Activated CD4-positive, alpha-beta T cell treated with anti-CD3 and anti-CD28 coated beads for 4 hours (primary cell): ENCODE measurements around the gene DTX3.
"Not testable (repeated sequence)": the region's sequence is repeated elsewhere in the genome, so short reads cannot be mapped to it uniquely, and the experiment has no call there.

Experiments used
- DNase-seq, 2 donors: peaks; one replicate each; pipeline ENCODE4 v3.0.0-alpha.2; 2020

Gene DTX3

DNA sequence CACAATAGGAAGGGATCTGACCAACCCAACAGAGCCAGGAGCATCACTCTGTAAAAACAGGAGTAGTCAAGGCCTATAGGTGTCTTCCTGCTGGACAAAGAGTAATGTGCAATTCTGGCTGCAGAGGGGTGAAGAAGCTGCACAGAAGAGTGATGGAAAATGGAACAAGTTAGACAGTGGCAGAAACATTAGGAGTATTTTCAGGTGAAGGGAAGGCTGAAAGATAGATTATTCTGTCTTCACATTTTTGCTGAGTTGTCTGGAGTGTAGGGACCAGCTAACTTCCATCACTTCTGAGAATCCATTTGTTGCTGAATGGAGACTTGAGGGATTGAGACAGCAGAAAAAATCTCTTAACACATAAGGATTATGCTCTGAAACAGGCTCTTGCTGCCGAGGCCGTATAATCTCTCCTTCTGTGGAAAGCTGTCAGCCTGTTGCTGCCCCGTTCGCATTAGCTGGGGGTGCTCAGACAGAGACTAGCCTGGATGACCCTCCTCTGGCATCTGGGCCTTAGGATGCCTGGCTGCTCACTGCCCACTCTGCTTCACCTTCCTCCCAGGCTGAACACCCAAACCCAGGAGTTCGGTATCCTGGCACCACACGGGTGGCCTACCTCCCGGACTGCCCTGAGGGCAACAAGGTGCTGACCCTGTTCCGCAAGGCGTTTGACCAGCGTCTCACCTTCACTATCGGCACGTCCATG, 3.5 kb downstream of the DTX3 start:
- no peak for DNase-seq

DNA sequence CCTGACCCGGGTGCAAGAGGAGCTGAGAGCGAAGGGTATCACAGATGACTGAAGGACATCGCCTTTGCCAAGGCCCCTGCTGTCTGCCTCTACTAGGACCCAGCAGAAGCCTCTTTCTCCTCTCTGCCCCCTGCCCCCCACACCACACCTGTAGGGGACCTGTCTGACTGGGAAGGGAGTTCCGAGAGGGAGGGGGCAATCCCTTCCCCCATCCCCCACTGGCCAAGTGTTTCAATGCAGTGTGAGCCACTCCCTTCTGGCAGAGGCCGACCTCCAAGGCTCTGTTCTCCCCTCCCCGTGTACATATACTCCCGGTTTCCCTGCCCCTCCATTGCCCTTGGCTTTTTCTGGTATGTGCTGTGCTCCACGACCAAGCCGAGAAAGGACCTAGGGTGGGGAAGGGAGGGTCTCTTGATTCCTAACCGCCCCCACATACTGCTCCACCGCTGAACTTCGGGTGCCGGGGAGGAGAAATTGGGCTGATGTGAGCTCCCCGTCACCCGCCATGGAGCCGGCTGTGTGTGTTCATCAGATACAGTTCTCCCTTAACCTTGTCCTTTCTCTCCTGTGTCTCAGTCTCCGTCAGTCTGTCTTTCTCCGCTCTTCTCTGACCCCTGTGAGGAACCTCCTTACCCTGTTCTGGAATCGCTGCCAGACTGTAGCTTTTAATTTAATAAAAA, 4.6 kb downstream of the DTX3 start:
- DNase-seq, result no peak

DNA sequence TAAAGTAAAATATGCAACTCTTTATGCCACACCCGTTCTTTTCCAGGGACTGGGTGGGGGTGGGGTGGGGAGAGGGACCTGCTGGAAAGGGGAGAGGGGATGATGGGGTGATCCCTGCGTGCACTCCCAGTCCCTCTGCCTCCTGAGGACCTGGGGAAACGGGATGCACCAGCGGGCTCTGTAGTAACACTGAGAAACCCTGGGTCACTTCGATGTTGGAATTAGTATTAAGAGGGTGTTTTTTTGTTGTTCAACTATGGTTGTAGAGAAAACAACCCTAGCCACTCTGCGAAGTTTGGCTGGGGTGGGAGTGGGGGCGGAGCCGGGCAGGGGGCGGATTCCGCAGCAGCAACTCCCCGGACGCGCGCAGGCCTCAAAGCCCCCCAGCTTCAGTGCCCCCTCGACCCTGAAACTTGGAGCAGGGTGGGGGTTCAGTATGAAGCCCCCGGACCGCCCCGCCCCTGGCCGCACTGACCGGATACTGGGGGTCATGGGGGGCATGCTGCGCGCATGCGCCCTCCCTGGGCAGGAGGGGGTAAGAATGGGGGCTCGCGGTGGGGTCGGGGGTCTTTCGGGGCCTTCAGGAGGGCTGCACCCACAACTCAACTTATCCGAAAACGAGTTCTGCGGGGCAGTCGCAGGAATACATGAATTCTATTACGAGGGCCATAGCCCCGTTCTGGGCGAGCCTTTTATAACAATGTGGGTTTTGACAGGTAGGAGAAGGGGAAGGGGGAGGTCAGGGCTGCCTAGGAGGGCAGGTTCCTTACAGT, 5.3 kb downstream of the DTX3 start:
- DNase-seq, result no peak

DNA sequence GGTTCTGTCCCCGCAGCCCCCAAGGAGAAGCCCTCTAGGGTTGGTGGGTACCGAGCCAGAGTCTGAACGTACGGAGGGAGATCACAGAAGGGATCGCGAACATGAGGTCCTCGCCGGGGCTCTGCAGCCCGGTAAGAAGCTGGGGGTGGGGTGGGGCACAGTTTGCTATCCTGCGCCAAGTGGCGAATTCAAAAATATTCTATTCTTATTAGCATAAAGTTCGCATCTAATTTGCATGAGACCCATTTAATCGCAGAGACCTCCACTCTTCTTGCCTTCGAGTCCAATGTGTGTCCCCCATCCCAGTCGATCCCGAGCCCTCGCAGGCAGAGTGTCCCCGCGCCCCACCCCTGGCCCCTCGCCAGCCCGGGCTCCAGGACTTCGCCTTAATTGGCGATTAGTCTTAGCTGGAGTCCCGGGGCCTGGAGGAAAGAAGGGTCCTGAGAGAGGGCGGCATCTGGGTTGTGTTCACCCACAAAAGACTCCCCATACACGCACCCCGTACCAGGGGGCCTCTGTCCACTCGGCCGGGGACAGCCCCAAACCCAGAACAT, 6.0 kb downstream of the DTX3 start:
- DNase-seq, result no peak

DNA sequence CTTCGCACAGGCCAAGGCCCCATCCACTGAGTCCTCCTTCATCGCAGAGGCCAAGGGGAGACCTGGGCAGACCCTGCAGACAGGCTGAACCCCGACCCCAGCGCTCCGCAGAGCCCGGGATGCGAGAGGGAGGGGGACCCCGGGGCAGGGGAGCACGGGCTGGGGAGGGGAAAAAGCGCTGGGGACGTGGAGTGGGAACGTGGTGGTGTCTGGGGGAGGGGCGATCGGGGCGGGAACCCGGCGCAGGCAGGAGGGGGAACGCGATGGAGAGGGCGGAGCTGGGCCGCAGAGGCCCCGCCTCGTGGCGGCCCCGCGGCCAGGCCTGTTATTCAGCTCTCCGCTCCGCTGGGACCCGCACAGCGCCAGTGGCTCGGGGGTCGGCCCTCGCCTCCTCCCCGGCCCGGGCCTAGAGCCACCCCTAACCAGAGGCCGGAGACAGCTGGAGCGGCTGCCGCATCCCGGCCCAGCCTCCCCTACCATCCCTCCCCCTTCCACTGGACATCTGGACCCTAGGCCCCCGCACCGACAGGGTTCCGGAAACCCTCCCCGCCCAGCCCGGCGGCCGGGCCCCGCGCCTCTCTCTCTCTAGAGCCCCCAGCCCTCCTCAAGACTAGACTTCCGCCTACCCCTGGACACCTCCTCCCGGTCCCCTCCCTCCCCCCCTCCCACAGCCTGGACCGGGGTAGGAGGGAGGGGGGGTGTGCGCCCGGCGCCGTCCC, 6.6 kb downstream of the DTX3 start, which contains the start of gene ARHGEF25:
Gene ARHGEF25, plus strand, starts transcription at position 328 of the 719 bp plus-strand sequence. CDS start 460 bp downstream, outside the sequence.
- DNase-seq, result peak; percentile 37 to 47

DNA sequence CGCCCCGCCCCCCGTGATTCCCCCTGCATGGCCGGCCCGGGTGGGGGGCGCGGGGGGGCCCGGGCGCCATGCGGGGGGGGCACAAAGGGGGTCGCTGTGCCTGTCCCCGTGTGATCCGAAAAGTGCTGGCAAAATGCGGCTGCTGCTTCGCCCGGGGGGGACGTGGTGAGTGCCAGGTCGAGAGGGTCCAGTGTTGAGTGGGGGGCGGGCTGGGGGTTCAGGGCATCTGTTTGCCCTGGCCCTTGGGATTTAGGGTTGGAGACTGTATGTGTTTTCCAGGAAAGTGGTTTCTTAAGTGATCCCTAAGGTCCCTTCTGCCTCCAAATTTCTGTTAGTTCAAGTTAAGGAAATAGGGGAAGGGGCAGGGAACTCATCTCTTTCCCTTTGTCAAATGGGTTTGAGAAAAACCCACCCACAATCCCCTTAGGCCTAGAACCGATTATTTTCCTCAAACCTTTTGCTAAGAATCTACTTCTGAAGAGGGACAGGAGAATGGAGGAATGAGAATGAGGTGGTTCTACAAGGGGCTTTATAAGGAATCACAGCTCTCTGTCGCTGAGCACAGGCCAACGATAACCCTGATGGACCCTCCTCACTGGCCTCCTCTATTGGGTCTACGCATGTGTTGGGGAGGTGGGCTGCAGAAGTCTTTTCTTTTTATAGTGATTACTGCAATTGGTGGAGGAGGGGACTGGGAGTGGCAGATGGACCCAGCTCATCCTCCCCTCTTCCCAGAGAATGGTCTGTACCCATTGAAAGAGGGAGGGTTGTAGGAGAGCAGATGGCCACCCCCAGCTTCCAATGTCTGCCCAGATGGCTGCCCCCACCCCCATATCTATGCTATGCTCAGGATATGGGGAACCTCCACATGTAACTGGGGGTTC, 7.4 kb downstream of the DTX3 start:
- DNase-seq, result no peak

DNA sequence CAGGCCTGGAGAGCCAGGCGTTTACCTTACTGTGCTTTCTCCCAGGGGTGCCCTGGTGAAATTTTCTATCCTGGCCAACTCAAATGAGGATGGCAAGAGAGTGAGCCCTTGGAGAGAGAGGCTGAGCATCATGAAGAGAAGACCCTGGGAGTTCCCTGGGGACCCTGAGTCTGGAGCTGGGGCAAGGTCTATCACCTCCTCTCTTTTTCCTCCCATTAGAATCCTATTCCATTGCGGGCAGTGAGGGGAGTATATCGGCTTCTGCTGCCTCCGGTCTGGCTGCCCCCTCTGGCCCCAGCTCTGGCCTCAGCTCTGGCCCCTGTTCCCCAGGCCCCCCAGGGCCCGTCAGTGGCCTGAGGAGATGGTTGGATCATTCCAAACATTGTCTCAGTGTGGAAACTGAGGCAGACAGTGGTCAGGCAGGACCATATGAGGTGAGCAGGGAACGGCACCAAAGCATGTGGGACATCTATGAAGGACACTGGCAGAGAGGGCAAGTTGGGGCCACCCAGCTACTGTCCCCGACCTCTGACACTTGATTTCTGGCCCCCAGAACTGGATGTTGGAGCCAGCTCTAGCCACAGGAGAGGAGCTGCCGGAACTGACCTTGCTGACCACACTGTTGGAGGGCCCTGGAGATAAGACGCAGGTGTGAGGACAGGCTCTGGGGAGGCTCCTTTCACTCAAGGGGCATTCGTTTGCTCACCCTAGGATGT, 8.2 kb downstream of the DTX3 start:
- no peak for DNase-seq

DNA sequence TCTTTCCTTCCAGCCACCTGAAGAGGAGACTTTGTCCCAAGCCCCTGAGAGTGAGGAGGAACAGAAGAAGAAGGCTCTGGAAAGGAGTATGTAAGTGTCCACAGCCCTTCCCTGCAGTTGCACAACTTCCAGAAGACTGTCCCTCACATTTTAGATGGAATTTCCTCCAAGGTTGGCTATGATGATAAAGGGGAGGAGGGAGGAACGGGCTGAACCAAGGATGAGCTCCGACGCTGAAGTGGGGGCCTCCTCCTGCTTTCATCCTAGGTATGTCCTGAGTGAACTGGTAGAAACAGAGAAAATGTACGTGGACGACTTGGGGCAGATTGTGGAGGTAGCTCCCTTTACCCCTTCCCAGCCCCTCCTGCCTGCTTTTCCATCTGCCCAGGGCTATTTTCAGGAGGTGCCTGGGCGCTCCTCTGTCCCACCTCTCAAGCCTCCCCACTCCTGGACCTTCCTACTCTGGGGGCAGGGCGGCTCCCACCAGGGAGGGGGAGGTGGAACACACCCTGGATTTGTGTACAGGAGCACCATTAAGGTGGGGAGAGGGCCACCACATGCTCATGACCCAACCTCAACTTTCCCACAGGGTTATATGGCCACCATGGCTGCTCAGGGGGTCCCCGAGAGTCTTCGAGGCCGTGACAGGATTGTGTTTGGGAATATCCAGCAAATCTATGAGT, 8.9 kb downstream of the DTX3 start:
- DNase-seq, result no peak

DNA sequence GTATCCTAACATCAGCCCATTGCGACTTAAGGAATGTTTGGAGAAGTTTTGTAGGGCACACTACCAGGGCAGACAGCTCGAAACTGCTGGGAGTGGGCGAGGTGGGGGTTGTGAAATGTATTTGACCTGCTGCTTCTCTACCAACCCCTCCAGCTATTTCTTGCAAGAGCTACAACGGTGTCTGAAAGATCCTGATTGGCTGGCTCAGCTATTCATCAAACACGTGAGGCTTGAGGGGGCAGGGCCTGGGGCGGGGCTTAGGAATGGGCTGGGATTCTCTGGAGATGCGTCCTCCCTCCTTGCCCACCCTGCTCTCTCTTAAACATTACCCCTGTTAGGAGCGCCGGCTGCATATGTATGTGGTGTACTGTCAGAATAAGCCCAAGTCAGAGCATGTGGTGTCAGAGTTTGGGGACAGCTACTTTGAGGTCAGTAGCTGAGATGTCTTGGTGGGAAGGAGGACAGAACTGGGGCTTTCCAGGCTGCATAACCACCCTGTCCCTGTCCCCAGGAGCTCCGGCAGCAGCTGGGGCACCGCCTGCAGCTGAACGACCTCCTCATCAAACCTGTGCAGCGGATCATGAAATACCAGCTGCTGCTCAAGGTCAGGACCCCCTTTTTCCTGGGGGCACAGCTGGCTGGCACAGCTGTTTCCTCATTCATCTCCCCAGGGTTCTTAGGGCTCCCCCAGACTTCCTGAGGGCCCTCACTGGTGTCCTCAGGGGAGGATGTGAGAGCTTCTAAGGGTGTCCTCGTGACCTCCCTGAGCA, 9.7 kb downstream of the DTX3 start:
- DNase-seq, result no peak

DNA sequence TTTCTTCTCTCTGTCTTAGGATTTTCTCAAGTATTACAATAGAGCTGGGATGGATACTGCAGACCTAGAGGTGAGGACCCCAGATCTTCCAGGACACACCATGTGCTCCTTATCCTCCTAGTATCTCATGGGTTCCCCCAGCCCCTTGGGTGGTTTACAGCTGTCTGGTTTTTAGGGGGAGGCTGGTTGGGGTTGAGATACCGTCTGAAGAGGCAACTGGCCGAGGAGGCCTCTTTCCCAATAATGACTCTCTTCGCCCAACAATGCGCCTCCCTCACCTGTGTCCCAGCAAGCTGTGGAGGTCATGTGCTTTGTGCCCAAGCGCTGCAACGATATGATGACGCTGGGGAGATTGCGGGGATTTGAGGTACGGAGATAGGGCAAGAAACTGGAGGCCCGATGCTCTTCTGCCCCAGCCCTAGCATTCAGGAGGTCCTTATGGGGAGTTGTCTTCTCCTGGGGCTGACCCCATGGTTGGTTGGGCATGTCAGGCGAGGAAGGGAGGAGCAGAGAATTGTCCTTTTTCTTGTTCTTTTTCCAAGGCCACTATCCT, 10.4 kb downstream of the DTX3 start:
- DNase-seq, result no peak

DNA sequence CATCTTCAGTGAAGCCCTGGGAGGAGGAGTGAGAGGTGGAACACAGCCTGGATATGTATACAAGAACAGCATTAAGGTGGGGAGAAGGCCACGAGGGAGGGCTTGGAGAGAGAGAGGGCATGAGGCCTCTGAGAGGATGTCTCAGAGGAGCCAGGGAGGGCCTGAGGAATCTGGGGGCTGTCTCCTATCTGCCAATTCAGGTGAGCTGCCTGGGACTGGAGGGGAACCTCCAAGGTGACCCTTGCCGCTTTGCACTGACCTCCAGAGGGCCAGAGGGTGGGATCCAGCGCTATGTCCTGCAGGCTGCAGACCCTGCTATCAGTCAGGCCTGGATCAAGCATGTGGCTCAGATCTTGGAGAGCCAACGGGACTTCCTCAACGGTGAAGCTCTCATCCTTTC, 11.0 kb downstream of the DTX3 start:
- no peak for DNase-seq

DNA sequence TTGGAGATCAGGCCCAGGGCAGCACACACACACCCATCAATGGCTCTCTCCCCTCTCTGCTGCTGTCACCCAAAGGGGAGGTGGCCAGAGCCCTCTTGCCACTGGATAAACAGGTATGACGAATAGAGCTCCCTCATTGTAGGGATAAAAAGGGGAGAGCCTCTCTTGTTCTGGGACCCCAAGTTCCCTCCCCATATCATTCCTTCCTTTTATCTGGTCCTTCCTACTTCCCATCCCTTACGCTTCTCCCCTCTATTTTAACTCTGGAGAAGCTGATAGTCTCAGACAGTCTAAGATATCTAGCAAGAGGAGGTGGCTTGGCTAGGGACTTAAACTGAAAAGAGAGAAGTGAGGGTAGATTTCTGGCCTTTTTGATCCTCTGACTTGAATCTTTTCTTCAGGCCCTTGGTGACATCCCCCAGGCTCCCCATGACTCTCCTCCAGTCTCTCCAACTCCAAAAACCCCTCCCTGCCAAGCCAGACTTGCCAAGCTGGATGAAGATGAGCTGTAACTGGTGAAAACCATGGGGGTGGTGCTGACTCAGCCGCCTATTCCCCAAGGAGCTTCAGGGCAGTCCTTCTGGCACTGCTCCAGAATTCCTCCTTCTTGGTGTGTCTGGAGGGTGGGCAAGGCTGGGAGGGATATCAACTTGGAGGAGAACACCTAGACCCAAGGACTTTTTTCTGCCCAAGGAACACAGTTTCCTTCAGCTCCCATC, 11.9 kb downstream of the DTX3 start:
- DNase-seq, result no peak

DNA sequence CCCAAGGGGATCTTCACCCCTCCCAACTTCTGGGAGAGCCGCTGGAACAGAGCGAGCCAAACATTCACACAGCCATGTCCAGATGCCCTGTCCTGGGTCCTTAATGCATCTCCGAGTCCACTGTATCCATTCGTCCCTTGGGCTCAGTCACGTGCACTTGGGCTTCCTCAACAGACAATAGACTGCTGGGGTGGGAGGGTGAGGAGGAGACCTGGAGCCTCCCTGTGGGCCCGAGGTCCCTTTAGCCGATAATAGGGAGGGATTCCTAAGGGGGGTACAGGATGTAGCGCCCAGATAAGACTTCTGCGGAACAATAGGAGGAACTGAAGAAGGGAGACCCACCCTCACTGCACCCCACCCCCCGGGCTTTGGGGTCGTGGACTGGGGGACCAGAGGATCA, 13.3 kb downstream of the DTX3 start:
- DNase-seq, result no peak

DNA sequence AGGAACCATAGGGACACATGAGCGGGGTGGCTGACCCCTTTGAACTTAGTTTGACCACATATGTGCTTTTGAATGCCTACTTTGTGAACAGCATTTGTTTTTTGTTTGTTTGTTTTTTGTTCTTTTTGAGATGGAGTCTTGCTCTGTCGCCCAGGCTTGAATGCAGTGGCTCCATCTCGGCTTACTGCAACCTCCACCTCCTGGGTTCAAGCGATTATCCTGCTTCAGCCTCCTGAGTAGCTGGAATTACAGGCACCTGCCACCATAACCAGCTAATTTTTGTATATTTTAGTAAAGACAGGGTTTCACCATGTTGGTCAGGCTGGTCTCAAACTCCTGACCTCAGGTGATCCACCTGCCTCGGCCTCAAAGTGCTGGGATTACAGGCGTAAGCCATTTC, 13.8 kb downstream of the DTX3 start:
- not testable (repeated sequence) for DNase-seq

DNA sequence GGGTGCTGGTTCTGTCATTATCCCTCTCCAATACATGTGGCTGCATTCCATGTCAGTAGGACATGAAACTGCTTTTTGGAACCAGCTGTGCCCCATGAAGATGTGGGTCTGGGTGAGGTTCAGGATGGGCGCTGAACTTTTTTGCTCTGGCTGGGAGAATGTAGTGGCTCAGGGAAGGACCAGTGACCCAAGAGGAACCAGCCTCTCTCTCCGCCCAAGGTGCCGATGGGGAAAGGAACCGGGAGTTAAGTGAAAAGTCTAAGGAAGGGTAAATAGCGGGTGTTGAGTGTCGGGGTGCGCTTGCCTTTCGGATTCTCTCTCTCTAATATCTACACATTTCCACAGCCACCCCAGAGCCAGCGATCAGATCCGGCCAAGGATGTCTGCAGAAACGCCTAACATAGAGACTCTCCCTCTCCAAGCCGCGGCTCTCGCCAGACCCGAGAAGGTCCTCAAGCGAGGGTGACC, 14.4 kb downstream of the DTX3 start:
- no peak for DNase-seq

DNA sequence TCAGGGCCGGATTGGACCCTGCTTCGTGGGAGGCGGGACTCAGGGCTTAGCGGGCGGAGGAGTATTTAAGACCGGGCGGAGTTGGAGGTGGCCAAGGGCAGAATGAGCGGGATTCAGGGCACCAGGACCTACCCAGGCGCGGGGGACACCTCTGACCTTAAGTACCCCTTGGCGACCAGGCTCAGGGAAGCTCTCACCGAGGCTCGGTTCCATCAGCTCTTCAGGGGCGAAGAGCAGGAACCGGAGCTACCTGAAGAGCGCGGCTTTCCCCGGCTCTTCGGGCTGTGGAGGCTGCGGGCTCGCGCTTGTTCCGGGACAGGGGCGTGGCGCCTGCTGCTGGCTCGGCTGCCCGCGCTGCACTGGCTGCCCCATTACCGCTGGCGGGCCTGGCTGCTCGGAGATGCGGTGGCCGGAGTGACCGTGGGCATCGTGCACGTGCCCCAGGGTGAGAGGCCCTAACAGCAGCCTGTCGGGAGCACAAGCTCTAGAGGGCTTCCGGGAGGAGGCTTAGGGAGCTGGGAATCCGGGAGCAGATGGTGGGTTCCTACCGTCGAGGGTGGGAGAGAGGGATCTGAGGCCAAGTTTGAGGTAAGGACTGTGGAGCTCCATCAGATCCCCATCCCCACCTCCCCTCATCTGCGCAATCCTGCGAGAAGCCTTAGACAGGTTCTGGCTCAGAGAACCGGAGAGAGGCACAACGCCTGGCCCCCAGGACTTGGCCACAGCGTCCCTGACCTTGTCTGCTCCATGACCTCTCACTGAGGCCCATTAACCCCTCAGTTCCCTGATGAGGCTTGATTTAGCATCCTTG, 15.0 kb downstream of the DTX3 start:
- peak in 1 of 2 donors; percentile 17 for DNase-seq

DNA sequence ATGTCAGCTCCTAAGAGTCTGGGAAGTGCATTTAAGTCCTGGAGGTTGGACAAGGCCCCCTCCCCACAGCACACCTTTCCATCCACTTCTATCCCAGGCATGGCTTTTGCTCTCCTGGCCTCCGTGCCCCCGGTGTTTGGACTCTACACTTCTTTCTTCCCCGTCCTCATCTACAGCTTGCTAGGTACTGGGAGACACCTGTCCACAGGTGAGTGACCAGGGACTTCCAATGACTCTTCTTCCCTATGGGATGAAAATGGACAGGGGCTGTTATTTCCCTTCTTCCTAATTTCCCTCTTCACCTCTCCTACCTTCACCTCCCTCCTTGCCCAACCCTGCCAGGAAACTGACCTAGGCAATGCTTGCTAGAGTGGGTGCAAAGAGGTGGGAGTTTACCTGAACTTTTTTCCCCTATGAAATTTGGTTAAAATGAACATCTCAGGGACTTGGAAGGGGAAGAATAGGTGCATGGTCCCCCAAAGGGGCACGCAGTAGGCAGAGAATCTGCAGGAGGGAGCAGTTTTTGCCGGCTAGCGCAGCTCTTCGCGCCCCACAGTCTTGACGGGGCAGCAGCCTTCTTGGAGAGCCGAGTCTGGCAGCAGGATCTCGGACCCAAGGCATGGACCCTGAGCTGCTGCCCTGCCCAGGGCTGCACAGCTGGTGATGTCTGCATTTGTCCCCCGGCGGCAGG, 15.8 kb downstream of the DTX3 start:
- DNase-seq, result no peak
